ENCODE measurements around the gene FICD.

DNA sequence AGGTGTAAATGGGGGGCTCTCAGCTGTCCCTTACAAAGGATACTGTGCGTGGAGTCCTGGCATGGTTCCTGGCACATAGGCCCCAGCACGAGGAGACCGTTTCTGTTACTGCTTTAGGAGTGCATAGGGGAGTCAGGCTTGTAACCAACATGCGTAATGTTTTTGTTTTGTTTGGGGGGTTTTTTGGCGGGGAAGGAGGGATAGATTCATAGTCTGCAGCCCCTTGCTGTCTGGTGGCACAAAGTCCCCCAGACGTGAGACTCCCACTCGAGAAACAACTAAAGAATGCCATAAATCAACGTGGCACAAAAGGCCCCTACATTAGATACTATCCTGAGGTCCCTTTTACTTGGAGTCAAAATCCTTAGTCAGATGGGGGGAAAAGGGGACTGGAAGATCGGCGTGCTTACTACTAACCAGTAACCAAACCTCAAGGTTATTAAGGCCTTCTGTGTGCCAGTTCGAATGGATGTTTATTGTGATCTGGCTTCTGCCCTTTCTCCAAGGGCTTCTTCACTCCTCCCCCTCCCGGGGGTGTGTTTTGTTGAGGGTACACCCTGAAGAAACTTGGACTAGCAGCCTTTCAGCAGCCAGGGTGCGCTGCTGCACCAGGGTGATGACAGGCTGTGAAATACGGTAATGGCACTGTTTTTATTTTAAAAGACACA, 48.2 kb downstream of the FICD start:
- TF ChIP-seq, protein P1, sequence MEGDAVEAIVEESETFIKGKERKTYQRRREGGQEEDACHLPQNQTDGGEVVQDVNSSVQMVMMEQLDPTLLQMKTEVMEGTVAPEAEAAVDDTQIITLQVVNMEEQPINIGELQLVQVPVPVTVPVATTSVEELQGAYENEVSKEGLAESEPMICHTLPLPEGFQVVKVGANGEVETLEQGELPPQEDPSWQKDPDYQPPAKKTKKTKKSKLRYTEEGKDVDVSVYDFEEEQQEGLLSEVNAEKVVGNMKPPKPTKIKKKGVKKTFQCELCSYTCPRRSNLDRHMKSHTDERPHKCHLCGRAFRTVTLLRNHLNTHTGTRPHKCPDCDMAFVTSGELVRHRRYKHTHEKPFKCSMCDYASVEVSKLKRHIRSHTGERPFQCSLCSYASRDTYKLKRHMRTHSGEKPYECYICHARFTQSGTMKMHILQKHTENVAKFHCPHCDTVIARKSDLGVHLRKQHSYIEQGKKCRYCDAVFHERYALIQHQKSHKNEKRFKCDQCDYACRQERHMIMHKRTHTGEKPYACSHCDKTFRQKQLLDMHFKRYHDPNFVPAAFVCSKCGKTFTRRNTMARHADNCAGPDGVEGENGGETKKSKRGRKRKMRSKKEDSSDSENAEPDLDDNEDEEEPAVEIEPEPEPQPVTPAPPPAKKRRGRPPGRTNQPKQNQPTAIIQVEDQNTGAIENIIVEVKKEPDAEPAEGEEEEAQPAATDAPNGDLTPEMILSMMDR (IDR thresholded peaks at IDR 0.05) = peak; percentile 92
- TF ChIP-seq EZH2 (IDR thresholded peaks at IDR 0.05; ENCODE audit: borderline replicate concordance, insufficient read depth, low read depth, low read length, poor library complexity, severe bottlenecking) = no peak
